Measurements from ENCODE around the gene SGIP1.
"Not testable (repeated sequence)": the region's sequence is repeated elsewhere in the genome, so short reads cannot be mapped to it uniquely, and the experiment has no call there.

Gene SGIP1

DNA sequence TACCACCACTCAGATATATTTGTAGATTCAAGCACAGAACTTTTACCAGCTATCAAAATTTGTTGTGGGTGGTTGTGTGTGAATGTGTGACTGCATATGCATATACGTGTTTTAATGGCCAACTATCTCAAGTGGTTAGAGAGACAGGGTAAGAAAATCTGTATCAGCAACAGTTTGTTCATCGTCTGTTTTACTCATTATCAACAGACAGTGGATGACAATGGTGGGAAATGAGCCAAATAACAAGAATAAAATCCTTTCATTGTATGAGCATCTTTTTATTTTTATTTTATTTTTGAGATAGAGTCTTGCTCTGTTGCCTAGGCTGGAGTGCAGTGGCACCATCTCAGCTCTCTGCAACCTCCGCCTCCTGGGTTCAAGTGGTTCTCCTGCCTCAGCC, 195.6 kb downstream of the SGIP1 start:
- no peak for DNase-seq (ENCODE audit: low spot score)

DNA sequence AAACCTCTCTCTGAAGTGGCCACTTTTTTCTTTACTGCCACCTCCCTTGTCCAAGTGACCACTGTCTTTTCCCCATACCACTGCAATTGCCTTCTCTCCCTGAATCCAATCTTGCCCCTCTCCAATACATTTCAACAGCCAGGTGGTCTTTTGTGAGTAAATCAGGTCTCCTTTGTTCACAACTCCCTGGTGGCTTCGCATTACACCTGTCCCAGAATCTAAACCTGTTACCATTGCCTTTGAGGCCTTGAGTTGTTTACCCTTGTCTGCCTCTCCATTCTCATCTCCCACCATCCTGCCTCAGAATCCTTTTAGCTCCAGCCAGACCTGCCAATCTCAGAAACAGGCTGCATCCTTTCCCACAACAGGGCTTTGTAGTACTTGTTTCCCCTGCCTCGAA, 196.5 kb downstream of the SGIP1 start:
- no peak for DNase-seq (ENCODE audit: low spot score)

DNA sequence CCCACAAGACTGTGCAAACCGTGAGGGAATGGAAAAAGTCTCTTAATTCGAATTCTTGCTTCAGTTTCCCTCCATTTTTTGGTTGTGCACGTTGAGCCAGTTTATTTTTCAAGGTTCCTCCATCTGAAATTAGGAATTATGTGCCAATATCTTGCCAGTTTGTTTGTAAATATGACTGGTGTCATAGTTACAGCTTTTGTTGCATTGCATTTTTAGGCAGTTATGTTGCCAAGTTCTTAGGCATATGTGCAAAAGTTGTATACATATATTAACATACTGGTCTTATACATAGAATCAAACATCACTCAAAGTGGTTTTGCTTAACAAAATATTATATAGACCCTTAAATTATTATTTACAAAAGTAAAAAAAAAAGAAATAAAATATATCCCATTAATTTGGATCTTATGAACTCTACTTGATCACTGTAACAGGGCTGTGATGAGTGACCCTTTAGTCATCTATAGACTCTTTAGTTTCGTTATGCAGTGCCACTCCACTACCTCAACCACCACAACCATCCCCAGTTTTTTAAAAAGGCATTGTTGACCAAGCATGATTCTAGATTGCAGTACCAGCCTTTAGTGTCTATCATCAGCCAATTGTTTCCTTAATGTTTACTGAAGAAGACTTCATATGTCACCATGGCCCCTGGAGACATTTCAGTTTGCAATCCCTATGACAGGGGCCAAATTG, 197.4 kb downstream of the SGIP1 start:
- no peak for DNase-seq (ENCODE audit: low spot score)

- no peak for DNase-seq (ENCODE audit: low spot score)
These were observed 198.6 kb downstream of the SGIP1 start for GRCh38 chr1:66732407-66733166.

DNA sequence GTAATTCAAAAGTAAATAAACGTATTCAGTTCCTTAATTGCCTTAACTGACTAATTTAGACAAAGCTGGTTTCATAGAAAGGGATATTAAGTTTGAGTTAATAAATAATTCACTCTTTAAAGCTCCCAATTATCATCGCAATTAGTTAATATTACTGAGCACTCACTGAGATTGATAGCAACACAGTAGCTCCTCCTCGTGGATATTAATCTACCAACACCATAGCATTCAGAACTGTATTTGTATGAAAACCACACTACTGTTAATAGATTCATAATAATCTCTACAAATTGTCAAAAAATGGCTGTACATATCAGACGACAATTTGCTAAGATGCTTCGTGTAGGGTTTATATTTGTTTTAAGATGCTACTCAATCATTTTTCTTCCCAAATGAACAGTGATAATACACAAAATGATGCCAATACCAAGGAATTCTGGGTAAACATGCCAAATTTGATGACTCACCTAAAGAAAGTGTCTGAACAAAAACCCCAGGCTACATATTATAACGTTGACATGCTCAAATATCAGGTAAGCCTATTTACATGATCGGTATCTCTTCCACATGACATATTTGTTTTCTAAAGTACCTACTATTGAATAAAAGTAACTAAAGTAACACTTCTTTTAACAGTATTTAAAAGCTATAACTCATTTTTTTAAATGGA, 199.5 kb downstream of the SGIP1 start:
- DNase-seq (ENCODE audit: low spot score): no peak

DNA sequence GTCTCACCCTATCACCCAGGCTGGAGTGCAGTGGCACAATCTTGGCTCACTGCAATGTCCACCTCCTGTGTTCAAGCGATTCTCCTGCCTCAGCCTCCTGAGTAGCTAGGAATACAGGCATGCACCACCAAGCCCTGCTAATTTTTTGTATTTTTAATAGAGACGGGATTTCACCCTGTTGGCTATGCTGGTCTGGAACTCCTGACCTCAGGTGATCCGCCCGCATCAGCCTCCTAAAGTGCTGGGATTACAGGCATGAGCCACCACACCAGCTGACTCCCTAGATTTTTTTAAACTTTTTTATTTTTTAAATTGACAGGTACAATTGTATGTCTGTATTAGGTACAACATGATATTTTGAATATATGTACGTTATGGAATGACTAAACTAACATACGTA, 200.6 kb downstream of the SGIP1 start:
- DNase-seq (ENCODE audit: low spot score): not testable (repeated sequence)

DNA sequence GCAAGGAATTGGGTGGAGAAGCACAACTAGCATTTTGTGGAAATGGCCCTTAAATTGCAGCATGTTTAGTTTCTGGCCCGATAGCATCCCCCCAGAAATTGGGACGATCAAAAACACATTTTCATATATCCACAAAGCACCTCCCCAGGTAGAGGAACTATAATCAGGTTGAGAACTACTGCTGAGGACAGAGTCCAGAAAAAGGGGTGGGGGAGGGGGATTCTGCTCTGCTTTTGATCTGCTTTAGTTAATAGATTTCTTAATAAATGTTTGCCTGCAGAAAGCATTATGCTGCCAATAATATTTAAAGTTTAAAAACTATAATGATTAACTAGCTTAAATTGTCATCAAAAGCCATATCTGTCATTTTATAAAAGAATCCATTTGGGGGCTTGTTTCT, 203.9 kb downstream of the SGIP1 start:
- no peak for DNase-seq (ENCODE audit: low spot score)

- DNase-seq (ENCODE audit: low spot score): no peak
These were observed 205.6 kb downstream of the SGIP1 start for GRCh38 chr1:66739401-66740157.

DNA sequence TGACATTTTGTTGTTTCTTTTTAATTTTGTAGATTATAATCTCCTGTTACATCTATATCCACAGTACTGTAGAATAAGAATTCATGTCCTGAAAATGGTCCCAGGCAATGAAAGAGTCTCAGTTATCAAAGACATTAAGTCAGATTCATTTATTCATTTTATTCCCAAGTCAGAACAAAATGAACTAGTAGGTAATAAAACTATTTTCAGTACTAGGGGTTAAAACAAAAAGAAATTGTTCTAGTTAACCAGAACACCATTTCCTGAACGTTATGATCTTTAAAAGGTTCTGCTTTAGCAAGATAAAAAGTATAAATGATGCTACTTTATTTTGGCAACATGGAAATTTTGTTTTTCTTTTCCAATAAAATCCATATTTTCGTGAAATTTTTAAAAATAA, 211.5 kb downstream of the SGIP1 start:
- DNase-seq (ENCODE audit: low spot score): no peak

DNA sequence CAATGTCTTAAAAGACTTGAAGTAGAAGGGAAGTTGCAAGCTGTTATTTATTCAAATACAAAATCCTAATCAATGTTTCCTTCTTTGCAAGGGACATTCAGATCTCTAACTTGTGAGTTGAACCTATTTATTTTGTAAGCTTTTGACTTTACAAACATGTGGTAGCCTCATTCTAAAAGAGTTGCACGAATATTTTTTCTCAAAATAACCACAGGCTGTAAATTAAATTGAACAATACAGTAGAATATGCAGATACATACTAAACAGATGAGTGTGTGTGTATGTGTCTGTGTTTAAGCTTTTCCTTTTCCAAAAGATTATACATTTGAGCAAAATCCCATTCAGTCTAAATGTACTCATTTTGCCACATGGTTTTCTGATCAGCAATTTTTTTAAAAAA, 213.5 kb downstream of the SGIP1 start:
- no peak for DNase-seq (ENCODE audit: low spot score)

- no peak for DNase-seq (ENCODE audit: low spot score)
These were observed 216.6 kb downstream of the SGIP1 start for GRCh38 chr1:66750577-66750976.

DNA sequence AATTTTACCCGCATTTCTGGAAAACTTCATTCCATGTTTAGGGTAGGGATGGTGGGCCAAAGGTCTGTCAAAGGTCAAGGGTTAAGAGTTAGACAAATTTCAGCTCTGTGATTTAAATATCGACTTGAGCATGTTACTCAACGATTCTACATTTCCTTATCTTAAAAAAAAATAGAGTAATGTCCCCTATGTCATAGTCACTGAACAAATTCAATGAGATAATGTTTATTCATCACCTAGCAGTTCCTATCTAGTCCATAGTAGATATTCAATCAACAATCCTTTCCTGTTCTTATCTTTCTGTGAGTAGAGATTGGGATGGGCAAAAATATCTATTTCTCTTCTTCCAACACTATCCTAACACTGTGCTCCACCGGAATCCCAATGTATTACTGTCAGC, 217.2 kb downstream of the SGIP1 start:
- DNase-seq (ENCODE audit: low spot score): no peak

- DNase-seq (ENCODE audit: low spot score): no peak
These were observed 218.1 kb downstream of the SGIP1 start, which contains the start of gene DYNLT5 for GRCh38 chr1:66752000-66752592. Gene DYNLT5, plus strand, starts transcription at chr1:66752459. Its CDS starts 2,200 bp downstream, at chr1:66754659.

- DNase-seq (ENCODE audit: low spot score): no peak
These were observed 218.9 kb downstream of the SGIP1 start for GRCh38 chr1:66752671-66753371.

- DNase-seq (ENCODE audit: low spot score): no peak
These were observed 223.8 kb downstream of the SGIP1 start for GRCh38 chr1:66757722-66758240.

DNA sequence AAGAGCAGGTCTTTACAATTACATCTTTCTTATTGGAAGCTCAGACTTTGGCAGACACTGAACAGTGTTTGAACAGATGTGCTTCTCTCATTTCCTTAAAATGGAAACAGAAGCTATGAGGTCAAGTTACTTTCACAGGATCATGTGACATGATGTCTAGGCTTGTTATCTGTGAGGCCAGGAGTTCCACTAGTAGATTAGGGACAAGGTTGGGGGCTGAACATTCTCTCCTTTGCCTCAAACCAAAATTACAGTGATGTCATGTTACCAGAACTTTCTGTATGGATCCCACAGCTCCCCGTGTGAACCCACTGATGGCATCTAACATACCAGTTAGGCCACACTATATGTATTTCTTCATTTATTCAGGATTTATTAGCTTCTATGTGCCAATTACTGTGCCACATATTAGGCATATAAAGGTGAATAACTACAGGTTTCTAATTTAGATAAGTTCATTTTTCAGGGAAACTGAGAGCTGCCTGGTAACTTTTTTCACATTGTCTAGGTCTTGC, 224.3 kb downstream of the SGIP1 start:
- no peak for DNase-seq (ENCODE audit: low spot score)

- DNase-seq (ENCODE audit: low spot score): no peak
These were observed 226.6 kb downstream of the SGIP1 start for GRCh38 chr1:66760506-66760905.

DNA sequence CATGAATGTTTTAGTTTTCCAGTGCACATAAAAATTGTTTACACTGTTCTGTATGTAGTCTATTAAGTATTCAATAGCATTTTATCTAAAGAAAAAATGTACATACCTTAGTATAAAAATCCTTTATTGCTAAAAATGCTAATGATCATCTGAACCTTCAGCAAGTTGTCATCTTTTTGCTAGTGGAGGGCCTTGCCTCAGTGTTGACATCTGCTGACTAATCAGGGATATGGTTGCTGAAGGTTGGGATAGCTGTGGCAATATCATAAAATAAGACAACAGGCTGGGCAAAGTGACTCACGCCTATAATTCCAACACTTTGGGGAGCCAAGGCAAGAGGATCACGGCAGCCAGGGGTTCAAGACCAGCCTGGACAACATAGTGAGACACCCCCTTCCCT, 227.3 kb downstream of the SGIP1 start:
- DNase-seq (ENCODE audit: low spot score): no peak

- DNase-seq (ENCODE audit: low spot score): peak; percentile 63
These were observed 231.1 kb downstream of the SGIP1 start for GRCh38 chr1:66764994-66765578.

- no peak for DNase-seq (ENCODE audit: low spot score)
These were observed 233.7 kb downstream of the SGIP1 start for GRCh38 chr1:66767626-66768025.
